Stimulated activated naive CD8-positive, alpha-beta T cell treated with anti-CD3 and anti-CD28 coated beads, Interleukin-15, Interleukin-2, amounts not matched to agents 100 U/mL and 50 U/mL, for 24 hours (primary cell): ENCODE measurements around the gene CTSA.

Experiments used
- ATAC-seq: fragments of 150-1000 bp; cut with Tn5 transposase; one replicate; pipeline ENCODE4 v1.10.0; 2021
- DNase-seq: peaks from one replicate; pipeline ENCODE4 v3.0.0; 2021

Gene CTSA

DNA sequence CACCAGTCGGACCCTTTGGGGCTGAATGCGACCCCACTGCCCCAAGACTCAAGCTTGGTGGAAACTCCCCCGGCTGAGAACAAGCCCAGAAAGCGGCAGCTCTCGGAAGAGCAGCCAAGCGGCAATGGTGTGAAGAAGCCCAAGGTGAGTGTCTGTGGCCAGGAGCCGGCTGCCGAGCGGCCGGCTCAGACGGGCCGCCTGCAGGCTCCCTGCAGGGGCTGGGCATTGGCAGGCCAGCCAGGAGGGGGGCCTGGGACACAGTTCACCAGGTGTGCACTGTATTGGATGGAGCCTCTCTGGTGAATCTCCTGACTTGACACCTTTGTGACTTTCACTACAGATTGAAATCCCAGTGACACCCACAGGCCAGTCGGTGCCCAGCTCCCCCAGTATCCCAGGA is 49.3 kb downstream of the CTSA start:
- DNase-seq (no peak), ATAC-seq (no peak)

- no peak for DNase-seq
- no peak for ATAC-seq
Observed at GRCh38 chr20:45943613-45944012, 52.5 kb downstream of the CTSA start.

- no peak for DNase-seq
- no peak for ATAC-seq
Observed at GRCh38 chr20:45944151-45944964, 53.2 kb downstream of the CTSA start.

DNA sequence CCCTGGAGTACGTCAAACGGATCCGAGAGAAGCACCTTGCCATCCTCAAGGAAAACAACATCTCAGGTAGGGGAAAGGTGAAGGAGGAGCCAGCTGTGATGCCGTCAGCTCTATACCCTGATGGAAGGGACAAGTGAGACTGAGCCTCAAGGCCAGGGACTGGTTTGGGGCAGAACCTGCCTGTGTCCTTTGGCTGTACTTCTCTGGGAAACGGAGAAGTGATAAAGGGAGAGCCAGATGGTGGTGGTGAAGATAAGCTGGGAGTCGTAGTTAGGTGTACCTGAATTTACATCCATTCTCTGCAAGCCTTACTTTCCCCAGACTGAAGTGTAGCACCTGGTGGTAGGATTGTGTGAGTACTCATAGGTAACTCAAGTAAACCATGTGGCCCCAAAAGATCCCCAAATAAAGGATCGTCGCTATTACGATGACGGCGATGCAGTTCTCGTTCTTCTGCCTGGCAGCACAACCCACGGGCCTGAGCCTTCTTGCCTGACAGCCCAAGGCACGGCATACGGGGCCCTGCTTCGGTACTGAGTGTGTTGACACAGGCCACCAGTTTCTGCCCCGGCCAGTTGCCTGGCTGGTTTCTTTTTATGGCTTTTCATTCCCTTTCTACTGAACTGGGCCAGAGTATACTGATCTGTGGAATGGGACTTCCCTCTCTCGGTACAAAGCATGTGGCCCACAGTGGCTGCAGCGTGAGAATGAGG is 54.0 kb downstream of the CTSA start:
- ATAC-seq (no peak), DNase-seq (no peak)

GRCh38 chr20:45945678-45946148 is 54.6 kb downstream of the CTSA start:
- DNase-seq (no peak), ATAC-seq (no peak)

GRCh38 chr20:45946149-45946970 is 55.2 kb downstream of the CTSA start:
- DNase-seq (peak; percentile 47), ATAC-seq (peak; percentile 56)

GRCh38 chr20:45947110-45947866 is 56.2 kb downstream of the CTSA start:
- DNase-seq = no peak

GRCh38 chr20:45948261-45948733 is 57.2 kb downstream of the CTSA start:
- DNase-seq (no peak), ATAC-seq (no peak)

More at GRCh38 chr20:45947110-45947866, 56.2 kb downstream of the CTSA start:
- ATAC-seq = no peak
